DMS53 treated with DMSO at 0.1 percent for 48 hours (cell line): ENCODE results near the gene DVL2.
A peak's percentile ranks its signal among the peaks of the same experiment; 100 is the strongest.
"Not testable (repeated sequence)": the region's sequence is repeated elsewhere in the genome, so short reads cannot be mapped to it uniquely, and the experiment has no call there.

Source experiments
- DNase-seq: peaks from one replicate; lab custom pipeline; 2025; ENCODE audit not compliant: unreplicated experiment; lab: John Stamatoyannopoulos, UW

DVL2 gene

DNA sequence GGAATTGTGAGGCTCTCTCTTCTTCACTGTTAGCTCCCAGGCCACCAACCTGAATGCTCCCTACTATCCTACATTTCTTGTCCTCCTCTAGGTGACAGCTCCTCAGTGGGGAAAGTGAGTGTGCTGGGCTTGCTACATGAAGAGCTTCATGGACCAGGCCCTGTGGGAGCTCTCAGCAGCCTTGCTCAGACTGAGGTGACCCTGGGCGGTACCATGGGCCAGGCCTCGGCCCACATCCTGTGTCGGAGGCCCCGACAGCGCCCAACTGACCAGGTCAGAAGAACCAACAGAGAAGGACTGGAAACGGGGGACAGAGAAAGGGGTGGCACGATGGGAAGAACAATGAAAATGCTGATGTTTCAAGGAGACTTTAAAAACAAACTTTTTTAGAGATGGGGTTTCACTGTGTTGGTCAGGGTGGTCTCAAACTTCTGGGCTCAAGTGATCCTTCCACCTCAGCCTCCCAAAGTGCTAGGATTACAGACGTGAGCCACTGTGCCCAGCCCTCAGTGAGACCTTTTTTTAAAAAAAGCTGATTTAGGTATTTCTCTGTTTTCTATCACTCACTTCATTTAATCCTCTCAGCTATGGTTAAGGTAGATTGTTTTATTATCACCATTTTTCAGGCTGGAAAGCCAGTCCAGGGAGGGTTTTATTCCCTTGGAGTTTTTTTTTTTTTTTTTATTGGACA lies 22.6 kb upstream of the DVL2 start:
- DNase-seq, result no peak

GRCh38 chr17:7254511-7254910 lies 20.2 kb upstream of the DVL2 start:
- no peak for DNase-seq

DNA sequence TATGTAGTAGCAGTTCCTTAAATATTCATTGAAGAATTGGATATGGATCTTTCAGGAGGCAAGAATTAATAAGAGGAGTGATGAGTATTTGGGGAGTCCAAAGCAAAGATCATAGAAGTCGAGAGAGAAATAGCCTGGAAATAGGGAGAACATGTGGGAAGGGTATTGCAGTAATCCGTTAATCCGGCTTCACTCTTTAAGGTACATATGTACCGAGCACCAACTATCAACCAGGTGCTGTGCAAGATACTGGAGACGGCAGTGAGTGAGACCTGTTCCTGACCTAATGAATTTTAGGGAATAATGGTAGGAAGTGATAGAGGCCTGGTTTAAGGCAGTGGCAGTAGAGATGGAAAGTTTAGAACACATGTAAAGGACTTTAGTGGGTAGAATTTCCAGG lies 18.8 kb upstream of the DVL2 start:
- no peak for DNase-seq

DNA sequence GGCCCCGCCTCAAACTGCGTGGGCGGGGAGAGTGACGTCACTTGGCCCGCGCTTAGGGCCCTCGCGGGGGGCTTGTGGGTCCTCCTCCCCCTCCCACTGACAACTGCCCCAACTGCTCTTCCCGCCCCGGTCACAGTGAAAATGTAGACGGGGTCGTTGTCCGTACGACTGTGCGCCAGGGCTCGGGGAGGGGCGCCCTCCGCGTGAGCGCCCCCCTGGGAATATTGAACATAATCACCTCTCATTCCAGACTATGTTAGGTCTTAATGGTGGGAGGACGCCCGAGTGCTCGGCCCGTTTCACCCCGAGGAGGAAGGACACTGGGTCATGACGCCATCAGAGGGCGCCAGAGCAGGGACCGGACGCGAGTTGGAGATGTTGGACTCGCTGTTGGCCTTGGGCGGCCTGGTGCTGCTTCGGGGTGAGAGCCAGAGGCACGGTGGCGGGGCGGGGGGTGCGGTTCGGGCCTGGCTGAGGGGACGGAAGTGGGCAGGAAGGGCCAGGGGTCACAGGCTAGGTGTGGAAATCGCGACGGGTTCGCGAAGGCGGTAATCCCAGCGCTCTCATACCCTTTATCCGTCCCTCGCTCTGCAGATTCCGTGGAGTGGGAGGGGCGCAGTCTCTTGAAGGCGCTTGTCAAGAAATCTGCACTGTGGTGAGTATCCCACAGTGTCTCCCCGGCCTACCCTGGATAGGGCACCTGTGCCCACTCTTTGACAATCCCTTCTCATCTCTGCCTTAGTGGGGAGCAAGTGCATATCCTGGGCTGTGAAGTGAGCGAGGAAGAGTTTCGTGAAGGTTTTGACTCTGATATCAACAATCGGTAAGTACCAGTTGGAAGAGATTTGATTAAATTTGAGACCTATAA lies 18.1 kb upstream of the DVL2 start, which contains the start of gene ELP5:
TSS of gene ELP5 (plus strand) at position 40 of the 868 bp plus-strand sequence. CDS start at position 376, 336 bp downstream.
- DNase-seq, result peak; percentile 87

GRCh38 chr17:7251661-7252175 lies 17.4 kb upstream of the DVL2 start, which contains the start of gene CTDNEP1:
TSS of gene CTDNEP1 (minus strand) at chr17:7251734. CDS start at chr17:7251296, 438 bp downstream.
- peak; percentile 99 for DNase-seq

- no peak for DNase-seq
These were observed 16.6 kb upstream of the DVL2 start for GRCh38 chr17:7250695-7251627.

- no peak for DNase-seq
These were observed 15.5 kb upstream of the DVL2 start for GRCh38 chr17:7249830-7250229.

DNA sequence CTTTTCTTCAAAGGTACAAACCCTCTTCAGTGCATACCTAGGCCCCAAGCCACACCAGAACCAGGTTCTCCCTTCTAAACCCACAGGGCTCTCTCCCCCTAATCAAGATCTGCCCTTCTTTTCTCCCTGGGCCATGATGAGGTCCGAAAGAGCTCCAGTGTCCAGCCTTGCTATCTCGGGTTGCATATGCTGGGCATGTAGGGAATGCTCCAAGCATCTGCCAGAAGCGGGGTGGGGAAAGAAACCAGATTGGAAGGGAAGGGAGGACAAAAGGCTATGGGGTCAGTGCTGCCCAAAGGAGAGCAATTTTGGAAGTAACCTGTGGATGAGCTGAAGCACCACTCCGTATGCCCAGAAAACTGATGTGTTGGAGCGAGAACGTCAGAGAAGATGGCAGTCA lies 14.9 kb upstream of the DVL2 start:
- no peak for DNase-seq

DNA sequence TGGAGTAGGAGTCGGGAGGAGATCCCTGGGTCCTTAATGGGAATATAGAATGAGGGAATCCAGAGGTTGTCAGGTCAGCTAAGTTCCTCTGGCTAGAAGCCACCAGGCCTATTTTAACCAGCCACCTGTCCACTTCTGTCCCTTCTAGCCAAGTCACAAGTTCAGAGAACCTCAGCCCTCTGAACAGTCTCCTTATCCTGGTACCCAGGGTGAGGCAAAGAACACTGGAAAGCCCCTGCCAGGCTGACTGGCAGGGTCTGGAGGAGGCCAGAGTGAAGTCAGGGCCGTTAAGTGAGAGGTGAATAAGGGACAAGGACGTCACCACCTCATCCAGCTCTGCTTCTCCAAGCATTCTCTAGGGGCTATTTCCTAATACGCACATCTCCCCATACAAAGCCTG lies 14.5 kb upstream of the DVL2 start:
- DNase-seq, result no peak

- DNase-seq, result no peak
These were observed 12.5 kb upstream of the DVL2 start for GRCh38 chr17:7246779-7247178.

- not testable (repeated sequence) for DNase-seq
These were observed 9.5 kb upstream of the DVL2 start for GRCh38 chr17:7243838-7244237.

GRCh38 chr17:7243453-7243729 lies 9.1 kb upstream of the DVL2 start:
- no peak for DNase-seq

- peak; percentile 96 for DNase-seq
These were observed 8.6 kb upstream of the DVL2 start for GRCh38 chr17:7242717-7243452.

DNA sequence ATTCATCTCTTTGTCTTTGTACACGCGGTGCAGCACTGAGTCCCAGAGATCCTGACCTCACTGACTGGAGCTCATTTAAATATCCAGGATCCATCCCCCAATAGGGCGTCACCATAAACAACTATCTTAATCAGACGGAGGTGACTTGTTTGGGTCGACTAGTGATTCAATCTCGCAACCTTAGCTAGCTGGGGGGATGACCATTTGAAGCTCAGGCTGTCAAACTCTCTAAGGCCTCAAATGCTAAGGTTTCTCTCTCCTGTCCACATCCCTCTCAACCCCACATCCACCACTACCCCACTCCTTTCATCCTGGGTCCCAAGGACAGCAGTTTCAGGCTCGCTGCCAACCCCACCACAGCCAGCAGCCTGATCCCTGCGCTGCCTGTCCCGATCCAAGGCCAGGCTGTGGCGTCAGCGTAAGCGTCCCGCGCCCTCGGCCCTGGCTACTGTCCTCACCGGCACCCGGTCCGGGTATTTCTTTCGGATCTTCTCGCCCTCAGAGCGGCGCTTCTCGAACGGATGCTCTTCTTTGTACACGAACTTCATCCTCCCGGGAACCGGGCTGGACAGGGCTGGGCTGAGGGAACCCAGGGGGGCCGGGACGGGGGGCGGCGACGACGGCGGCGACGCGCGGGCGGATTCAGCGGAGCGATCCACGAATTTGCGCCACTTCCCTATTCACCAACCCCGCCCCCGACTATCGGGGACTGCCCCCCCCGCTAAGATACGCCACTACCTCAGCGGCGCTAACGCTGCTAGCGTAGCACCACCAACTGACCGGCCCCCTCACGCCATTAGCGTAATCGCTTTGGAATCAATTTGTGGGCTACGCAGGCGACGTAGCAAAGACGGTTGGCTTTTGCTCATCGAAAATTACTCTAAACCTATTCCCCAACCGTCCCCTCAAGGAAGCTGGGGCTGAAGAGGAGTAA lies 7.7 kb upstream of the DVL2 start, which contains the start of gene GABARAP:
TSS of gene GABARAP (minus strand) at position 667 of the 934 bp plus-strand sequence. CDS start at position 548, 119 bp downstream.
- peak; percentile 94 for DNase-seq

- no peak for DNase-seq
These were observed 6.9 kb upstream of the DVL2 start for GRCh38 chr17:7241090-7241733.

DNA sequence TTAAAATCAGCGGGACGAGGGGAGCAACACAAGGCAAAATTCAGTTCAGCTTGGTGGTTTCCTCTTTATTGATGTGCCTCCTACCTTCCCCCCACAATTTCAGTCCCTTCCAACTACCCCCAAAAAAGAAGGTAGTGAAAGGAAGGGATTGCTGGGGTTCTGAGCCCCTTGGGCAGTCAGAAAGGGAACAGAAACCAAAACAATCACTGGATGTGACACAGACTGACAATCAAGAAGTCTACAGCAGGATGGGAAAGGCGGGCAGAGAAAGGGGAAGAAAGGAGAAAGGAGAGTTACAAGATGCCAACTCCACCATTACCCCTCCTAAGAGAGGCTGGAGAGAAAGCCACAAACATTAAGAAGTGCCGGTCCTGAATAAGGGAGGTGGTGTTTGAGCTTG lies 6.1 kb upstream of the DVL2 start:
- DNase-seq, result no peak

DNA sequence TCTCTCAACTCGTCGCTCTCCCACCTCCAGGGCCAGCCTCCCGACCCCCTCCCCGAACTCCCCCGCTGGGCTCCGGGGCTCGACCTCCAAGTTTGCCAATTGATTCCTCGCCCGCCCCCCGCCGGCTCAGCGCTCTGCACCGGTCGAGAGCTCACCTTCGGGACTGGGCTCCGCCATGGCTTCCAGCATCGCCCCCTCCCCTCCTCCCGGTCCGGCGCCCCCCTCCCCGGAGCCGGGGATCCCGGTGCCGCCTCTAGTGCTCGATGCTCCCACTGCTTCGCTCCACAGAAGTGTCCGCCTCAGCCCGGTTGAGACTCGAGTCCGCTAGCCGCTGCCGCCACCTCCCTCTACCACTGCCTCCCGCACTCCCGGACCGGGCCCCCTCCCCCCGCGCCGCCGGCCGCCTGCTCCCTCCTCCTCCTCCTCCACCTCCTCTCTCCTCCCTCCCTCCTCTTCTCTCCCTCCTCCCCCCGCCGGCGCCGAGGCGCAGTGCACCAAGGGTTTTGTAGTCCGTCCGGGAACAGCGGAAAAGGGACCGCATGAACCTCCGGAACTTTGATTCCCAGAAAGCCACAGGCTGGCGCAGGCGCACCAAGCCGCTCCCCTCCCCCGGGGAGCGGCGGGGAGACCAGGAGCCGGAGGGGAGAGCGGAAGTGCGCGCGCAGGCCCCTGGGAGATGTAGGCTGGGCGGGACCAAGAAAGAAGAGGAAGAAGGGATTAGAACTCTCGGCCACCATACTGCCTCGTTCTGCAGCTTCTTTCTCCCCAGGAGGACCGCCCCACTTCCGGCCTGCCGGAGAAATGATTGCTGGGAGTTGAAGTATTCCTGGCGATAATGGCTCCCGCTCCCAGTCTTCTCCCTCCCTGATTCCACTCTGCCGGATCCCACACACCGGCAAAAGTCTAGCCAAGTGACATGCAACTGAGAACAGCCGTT lies 5.0 kb upstream of the DVL2 start, which contains the start of gene PHF23:
TSS of gene PHF23 (minus strand) at position 367 of the 937 bp plus-strand sequence. CDS start at position 189, 178 bp downstream.
- peak; percentile 99 for DNase-seq
